Measurements from ENCODE around the gene NIPA2.

NIPA2 gene

GRCh38 chr15:22867886-22868285, 29.4 kb downstream of the NIPA2 start:
- ChIA-PET POLR2A (ENCODE audit: low non-redundant PET) (no interaction called here), CTCF (no interaction called here)
- no peak for DNase-seq (ENCODE audit: low spot score)
- H3K27ac ChIP-seq, result no peak overlapping the region
- no peak for TF ChIP-seq CTCF (conservative IDR thresholded peaks at IDR 0.05; ENCODE audit: low read depth)

DNA sequence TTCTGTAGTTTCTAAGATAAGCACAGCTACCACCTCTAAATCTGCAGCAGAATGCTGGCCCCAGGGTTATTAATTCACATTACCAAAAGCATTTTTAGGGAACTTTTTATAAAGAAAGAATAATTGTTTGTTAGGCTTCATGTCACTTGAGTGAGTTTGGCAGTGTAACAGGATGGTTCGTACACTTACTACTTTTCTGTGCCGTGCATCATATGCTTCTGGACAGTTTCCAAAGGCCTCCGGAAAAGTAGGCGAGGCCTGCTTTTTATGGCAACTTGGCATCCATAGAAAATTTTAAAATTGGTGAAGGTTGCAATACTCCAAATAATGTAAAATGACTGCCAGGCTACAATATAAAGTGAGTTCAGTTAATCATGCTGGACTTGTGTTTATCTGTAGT, 30.0 kb downstream of the NIPA2 start:
- TF ChIP-seq CTCF (conservative IDR thresholded peaks at IDR 0.05; ENCODE audit: low read depth), result no peak
- no peak overlapping the region for H3K27ac ChIP-seq
- CTCF ChIA-PET, result no interaction called here
- POLR2A ChIA-PET (ENCODE audit: low non-redundant PET), result no interaction called here
- DNase-seq (ENCODE audit: low spot score), result no peak

DNA sequence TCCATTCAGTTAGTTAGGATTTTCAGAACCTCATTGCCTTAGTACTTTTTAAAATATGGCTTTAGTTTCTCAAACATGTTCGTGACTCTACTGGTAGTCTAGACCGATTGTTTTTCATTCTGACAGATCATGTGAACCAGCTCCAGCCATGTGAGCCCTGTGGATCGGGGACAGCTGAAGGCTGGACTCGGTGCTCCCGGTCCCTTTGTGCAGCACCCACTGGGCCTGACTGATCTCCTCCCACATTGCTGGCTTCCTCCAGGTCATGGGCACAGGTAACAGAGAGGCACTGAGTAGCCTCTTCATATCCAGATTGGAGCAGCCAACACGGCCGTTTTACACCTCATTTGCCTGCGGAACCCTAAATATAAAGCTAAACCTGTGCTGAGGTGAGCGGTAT, 30.5 kb downstream of the NIPA2 start:
- 0 out of 2 replicates have a peak overlapping the region, but pooled peaks have one; percentile 2 for H3K27ac ChIP-seq
- TF ChIP-seq CTCF (conservative IDR thresholded peaks at IDR 0.05; ENCODE audit: low read depth), result no peak
- CTCF ChIA-PET, result no interaction called here
- POLR2A ChIA-PET (ENCODE audit: low non-redundant PET), result no interaction called here
- DNase-seq (ENCODE audit: low spot score), result no peak

DNA sequence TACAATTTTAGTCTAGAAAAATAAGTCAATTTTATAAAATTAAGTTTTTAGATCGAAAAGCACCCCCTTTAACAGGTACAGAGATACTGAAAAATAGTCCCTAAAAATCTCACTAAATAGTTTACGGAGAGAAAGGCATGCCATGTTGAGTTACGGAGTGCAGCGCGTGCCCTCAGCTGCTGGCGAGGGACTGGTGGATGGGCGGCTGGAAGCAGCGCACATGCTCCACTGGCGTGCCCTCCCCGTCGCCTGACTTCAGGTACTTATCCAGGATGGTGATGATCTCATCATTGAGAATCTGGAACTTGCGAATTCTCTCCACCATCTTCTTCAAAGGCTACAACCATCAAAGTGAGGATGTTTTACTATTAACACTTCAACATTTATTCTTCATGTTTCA, 31.4 kb downstream of the NIPA2 start:
- ChIA-PET CTCF (no interaction called here), POLR2A (ENCODE audit: low non-redundant PET) (no interaction called here)
- H3K27ac ChIP-seq, result no peak overlapping the region
- no peak for DNase-seq (ENCODE audit: low spot score)
- TF ChIP-seq CTCF (conservative IDR thresholded peaks at IDR 0.05; ENCODE audit: low read depth), result no peak

GRCh38 chr15:22870865-22871264, 32.4 kb downstream of the NIPA2 start:
- TF ChIP-seq CTCF (conservative IDR thresholded peaks at IDR 0.05; ENCODE audit: low read depth), result no peak
- ChIA-PET POLR2A (ENCODE audit: low non-redundant PET) (no interaction called here), CTCF (no interaction called here)
- DNase-seq (ENCODE audit: low spot score), result no peak
- no peak overlapping the region for H3K27ac ChIP-seq

- CTCF ChIA-PET, result no interaction called here
Observed at GRCh38 chr15:22871481-22872086, 33.1 kb downstream of the NIPA2 start.

More at GRCh38 chr15:22871481-22872086, 33.1 kb downstream of the NIPA2 start:
- POLR2A ChIA-PET (ENCODE audit: low non-redundant PET), result no interaction called here
- no peak for DNase-seq (ENCODE audit: low spot score)
- no peak for TF ChIP-seq CTCF (conservative IDR thresholded peaks at IDR 0.05; ENCODE audit: low read depth)
- H3K27ac ChIP-seq, result 0 out of 2 replicates have a peak overlapping the region, but pooled peaks have one; percentile 3

All from RWPE1 (cell line).